GM18502 (cell line): ENCODE results near the gene SPZ1.
"Not testable (repeated sequence)": the region's sequence is repeated elsewhere in the genome, so short reads cannot be mapped to it uniquely, and the experiment has no call there.

Experiments used
- ATAC-seq: cut with Tn5 transposase; IDR thresholded peaks from one replicate; pipeline ENCODE4 v1.9.1; 2021; ENCODE audit warnings: mild to moderate bottlenecking; ENCODE audit not compliant: unreplicated experiment, poor library complexity

SPZ1 gene

GRCh38 chr5:80319702-80320101 lies at the start of gene SPZ1:
Gene SPZ1 (plus strand): TSS chr5:80320002. CDS start chr5:80320216, 214 bp downstream.
- ATAC-seq: no peak

GRCh38 chr5:80270543-80270942 lies 49.3 kb upstream of the SPZ1 start:
- ATAC-seq: not testable (repeated sequence)

- ATAC-seq: no peak
These were observed 44.5 kb upstream of the SPZ1 start for GRCh38 chr5:80275347-80275746.

- ATAC-seq: no peak
These were observed 43.6 kb upstream of the SPZ1 start for GRCh38 chr5:80276186-80276585.

- no peak for ATAC-seq
These were observed 42.6 kb upstream of the SPZ1 start for GRCh38 chr5:80277191-80277590.

- ATAC-seq: no peak
These were observed 37.7 kb upstream of the SPZ1 start for GRCh38 chr5:80282054-80282453.

- no peak for ATAC-seq
These were observed 36.4 kb upstream of the SPZ1 start for GRCh38 chr5:80283360-80283759.

GRCh38 chr5:80284720-80285119 lies 35.1 kb upstream of the SPZ1 start:
- no peak for ATAC-seq

GRCh38 chr5:80288177-80288576 lies 31.6 kb upstream of the SPZ1 start:
- ATAC-seq: no peak

- ATAC-seq: no peak
These were observed 30.5 kb upstream of the SPZ1 start for GRCh38 chr5:80289320-80289719.

GRCh38 chr5:80291761-80292160 lies 28.0 kb upstream of the SPZ1 start:
- no peak for ATAC-seq

GRCh38 chr5:80296121-80296520 lies 23.7 kb upstream of the SPZ1 start:
- ATAC-seq: no peak

GRCh38 chr5:80299601-80300000 lies 20.2 kb upstream of the SPZ1 start:
- no peak for ATAC-seq

GRCh38 chr5:80300125-80300524 lies 19.7 kb upstream of the SPZ1 start:
- ATAC-seq: no peak

- not testable (repeated sequence) for ATAC-seq
These were observed 19.0 kb upstream of the SPZ1 start for GRCh38 chr5:80300796-80301195.

- ATAC-seq: not testable (repeated sequence)
These were observed 18.5 kb upstream of the SPZ1 start for GRCh38 chr5:80301342-80301741.

- no peak for ATAC-seq
These were observed 17.2 kb upstream of the SPZ1 start for GRCh38 chr5:80302636-80303035.

GRCh38 chr5:80308526-80308925 lies 11.3 kb upstream of the SPZ1 start:
- ATAC-seq: no peak

GRCh38 chr5:80309871-80310665 lies 9.7 kb upstream of the SPZ1 start:
- ATAC-seq: no peak

GRCh38 chr5:80315244-80315643 lies 4.6 kb upstream of the SPZ1 start:
- no peak for ATAC-seq

- no peak for ATAC-seq
These were observed 1.6 kb upstream of the SPZ1 start for GRCh38 chr5:80318212-80318611.

- ATAC-seq: no peak
These were observed 5.1 kb downstream of the SPZ1 start for GRCh38 chr5:80324912-80325311.
